COR-L47 (cell line): ENCODE data around the gene TNFAIP1.
"Not testable (repeated sequence)": the region's sequence is repeated elsewhere in the genome, so short reads cannot be mapped to it uniquely, and the experiment has no call there.

Source experiments
- DNase-seq: peaks from one replicate; lab custom pipeline; 2025; lab: John Stamatoyannopoulos, UW

Gene TNFAIP1

DNA sequence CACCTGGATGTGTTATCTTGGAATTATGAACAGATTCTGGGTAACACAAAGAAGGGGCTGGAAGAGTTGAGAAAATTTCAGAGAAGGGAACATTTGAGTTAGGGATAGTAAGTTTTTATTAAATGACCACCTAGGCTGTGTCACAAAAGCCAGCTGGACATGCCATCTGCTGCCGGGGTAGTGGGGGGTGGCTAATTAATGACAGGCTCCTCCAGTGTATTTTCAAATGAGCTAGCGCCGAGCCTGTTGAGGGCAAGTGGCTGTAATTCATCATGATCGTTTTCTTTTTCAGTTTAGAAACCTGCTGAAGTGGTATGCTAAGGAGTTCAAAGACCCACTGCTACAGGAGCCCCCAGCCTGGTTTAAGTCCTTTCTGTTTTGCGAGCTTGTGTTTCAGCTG, 10.3 kb upstream of the TNFAIP1 start:
- no peak for DNase-seq

DNA sequence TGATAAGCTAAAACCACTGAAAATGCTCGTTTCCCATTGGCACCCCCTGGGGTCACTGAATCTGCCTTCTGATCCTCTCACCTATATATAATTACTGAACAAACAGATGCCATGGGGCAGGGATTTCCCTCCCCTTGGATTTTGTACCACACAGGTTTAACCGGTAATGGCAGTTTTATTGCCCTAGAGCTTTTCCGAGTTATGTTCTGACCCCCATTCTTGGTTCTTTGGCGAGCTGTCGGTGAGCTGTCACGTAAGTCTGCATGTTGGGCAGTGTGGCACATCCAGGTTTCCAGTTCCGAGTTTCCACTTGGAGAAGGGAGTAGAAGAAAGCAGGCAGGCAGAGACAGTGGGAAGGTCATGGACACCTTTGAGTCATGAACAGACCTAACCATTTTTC, 9.4 kb upstream of the TNFAIP1 start:
- no peak for DNase-seq

DNA sequence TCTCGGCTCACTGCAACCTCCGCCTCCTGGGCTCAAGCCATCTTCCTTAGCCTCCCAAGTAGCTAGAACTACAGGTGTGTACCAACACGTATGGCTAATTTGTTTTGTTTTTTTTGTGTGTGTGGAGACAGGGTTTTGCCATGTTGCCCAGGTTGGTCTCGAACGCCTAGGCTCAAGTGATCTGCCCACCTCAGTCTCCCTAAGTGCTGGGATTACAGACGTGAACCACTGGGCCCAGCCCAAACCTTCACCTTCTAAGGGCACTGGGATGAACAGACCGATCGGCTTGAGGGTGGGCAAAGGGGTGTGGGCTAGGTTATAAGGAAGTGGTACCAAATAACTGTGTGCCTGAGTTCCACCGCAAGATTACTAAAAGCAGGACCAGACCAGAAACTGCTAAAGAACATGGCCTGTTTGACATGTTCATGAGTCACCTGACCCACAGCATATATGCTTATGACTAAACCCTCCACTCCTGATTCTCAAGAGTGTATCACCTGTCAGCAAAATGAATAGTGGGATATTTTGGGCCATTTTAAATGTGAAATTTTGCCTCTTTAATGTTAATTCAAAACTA, 8.4 kb upstream of the TNFAIP1 start:
- DNase-seq: no peak

DNA sequence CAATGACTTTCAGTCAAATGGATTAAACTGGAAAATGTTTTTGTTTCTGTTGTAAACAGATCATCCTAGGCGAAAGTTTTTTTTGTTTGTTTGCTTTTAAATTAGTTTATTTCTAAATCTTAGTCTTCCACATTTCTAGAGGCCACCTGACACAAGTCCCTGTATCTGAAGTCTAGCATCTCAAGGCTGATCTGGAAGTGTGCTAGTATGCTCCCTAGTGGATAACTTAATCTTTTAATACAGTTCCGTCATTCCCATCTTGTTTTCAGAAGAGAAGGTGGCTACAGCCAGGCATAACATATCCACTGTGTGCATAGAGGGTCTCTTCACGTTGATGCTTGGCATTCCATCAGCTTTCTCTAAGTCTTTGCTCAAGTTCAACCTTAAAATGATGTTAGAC, 7.9 kb upstream of the TNFAIP1 start:
- no peak for DNase-seq

DNA sequence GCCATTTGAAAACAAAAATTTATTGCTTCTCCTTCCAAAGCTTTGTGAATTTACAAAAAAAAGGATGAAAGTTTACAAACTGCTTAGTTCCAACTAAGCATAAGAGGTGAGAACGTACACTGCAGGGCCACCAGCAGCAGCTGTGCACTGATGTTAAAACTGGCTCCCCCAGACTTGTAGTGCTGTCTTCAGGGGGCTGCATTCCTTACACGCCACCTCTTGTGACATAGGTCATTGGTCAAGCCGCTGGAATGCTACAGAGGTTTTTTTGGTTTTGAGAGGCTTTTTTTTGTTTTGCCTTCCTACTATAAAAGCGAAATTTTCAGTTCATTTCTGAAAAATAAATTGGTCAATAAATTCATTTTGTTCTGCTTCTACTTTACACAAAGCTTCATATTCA, 7.2 kb upstream of the TNFAIP1 start:
- DNase-seq: no peak

DNA sequence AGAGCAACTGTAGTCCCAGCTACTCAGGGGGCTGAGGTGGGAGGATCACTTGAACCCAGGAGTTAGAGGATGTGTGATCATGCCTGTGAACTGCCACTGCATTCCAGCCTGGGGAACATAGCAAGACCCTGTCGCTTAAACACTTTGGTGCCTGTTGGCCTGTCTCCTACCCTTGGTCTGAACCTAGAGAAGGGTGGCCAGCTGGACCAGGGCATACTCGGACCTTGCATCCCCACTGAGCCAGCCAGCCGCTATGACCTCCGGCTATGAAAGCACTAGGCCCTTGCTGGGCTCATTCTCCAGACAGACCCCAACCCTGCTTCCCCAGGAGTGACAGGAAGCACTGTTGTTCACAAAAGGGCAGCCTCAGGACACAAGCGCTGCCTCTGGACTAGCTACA, 4.9 kb upstream of the TNFAIP1 start:
- no peak for DNase-seq

DNA sequence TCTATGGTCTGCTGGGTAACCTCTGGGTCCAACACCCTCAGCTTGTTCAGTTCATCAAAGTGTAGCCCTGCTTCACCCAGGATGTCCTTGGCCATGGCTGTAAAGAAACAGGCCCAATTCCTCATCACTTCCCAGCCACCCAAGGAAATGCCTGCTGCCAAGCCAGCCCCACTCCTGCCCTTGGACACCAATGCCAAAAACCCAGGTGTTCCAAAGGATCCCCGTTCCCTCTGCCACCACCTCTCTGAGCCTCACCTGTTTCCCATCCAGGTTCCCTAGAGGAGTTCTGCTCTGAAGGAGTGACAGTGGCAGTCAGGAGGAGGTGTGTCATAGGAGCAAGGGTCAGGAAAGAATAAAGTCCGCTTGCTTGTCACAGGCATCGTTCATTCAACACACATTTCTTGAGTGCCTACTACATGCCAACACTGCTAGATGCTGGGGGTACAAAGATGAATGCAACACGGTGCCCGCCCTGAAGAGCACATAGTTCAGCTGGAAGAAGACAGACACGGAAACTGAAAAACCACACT, 3.6 kb upstream of the TNFAIP1 start:
- DNase-seq: no peak

DNA sequence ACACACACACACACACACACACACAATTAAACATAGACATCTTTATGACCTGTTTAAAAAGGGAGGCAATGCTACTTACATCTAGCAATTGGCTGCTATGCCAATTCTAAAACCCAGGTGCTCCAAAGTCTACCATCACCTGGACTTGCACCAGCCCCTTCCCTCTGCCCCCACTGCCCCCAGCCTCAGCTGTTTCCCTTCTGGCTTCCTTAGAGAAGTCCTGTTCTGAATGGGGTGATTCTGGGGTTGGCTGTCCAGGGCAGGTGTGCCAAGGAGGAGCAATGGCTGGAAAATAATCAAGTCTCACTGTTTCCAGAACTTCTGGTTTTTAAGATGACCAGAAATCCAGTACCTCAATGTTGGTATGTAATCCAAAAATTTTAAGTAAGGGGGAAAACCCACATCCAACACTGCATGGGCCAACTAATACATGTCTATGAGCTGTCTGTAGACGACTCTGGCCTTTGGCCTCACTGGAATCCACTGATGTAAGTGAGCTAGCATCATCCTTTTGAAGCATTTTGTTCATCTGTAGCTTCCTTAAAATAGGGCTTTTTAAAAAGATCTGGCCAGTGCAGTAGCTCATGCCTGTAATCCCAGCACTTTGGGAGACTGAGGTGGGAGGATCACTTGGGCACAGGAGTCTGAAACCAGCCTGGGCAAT, 2.3 kb upstream of the TNFAIP1 start:
- DNase-seq: no peak

DNA sequence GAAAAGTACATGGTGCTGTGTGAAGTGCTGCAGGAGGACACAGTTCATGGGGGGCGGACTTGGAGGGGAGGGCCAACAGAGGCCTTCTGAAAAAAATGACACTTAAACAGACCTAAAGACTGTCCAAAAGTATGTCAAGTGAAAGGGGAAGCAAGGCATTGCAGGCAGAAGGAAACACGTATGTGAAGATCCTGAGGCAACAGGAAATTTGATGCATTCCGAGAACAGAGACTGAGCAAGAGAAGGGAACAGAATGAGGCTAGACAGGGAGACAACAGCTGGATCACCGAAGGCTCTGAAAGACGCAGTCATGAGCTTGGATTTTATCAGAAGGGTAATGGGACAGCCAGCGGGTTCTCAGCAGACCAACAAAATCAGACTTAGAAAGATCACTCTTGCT, 1.4 kb upstream of the TNFAIP1 start:
- no peak for DNase-seq

DNA sequence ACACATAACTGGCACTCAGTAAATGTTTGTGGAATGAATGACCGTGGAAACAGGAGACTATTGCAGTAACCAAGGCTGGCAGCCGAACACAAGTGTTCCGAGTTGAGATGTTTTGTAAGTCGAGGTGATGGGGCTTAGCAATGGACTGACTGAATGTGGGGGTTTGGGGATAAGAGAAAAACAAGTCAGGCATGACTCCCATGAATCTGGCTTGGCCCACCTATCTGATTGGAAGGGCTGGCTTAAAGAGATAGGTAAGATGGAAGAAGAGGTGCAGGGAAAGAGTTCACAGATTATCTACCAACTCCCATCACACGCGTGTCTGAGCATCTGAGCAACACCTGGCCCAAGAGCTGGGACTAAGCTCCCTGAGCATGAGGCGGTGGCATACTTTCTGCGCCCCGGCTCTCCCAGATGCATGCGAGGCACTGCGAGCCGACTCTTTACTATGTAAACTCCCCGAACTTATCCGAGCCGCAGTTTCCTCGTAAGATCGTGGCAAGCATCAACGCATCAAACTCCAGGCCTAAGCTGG, 828 bp upstream of the TNFAIP1 start:
- no peak for DNase-seq

DNA sequence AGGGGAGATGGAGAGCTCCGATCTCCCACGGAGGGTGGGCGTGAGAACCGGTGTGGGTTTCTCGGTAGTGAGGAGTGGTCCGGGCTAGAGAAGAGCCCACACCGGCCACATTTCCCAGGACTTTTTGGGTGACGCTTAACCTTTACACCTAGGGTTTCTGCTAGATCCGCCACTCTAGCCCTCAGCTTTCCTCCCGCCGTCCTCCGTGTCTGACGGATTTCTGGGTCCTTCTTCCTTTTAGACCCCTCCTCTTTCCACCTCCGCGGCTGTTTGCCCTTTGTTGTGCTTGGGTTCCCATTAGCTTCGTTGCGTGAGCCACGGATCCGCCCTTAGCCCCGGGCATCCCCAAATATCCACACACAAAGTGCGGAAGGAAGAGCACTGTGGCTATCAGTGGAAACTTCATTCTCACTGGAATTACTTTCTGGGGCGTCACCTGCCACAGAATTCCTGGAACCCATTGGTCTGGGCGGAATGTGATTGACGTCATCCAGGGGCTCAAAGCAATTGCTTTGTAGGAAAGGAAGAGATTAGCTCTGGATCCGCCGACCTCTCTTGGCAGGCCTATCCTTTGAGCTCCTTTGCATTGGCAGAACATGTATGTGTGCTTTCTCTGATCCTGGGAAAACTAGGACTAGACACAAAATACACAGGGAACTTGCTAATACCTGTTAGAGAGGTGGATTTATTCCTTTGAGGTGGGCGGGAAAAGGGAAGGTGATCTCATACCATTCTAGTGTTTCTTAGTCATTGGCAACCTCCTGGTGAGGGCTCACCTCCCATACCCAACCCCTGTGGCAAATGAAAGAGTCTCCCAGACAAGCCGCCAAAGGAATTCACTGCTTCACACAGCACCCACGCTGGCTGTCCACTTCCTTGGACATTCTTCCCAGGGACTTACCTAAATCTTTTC, 654 bp downstream of the TNFAIP1 start:
- peak; percentile 33 for DNase-seq

DNA sequence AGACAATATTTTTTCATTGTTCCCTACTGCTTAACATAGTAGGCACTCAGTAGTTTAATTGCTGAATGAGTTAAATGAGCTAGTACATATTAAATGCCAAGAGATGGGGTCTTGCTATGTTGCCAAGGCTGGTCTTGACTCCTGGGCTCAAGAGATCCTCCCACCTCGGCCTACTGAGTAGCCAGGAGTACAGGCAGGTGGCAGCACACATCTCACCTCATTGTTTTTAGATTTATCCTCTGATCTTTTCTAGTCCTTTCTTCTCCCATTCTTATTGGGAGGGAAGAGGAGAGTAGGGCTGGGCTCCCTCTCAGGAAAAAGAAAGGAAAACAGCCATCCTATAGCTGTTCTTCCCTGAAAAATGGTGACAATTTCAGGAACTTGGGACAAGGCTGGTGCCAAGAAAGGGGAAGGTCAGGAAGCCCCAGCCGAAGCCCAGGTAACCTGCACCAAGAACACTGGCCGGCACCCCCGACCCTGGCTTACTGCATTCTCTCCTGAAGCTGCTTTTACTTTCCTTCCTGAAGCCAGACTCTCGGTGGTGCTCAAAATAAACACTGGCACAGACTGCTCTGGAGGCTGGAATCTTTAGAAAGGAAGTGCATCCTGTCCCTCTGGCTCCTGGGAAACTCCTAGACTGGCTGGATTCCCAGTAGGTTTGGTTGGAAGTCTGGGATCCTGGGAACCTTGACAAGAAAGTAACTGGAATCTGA, 2.7 kb downstream of the TNFAIP1 start:
- DNase-seq: no peak

DNA sequence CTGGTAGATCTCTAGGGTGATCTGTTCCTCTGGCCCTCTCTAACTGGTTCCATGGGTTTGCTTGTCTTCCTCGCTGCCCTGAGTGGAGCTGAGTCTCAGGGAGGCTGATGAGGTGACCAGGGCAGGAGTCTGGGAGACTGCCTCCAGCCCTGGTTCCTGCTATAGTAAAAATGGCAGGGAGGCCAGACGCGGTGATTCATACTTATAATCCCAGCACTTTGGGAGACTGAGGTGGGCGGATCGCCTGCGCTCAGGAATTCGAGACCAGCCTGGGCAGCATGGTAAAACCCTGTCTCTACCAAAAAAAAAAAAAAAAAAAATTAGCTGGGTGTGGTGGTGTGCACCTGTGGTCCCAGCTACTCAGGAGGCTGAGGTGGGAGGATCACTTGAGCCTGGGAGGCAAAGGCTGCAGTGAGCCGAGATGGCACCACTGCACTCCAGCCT, 3.2 kb downstream of the TNFAIP1 start:
- DNase-seq: not testable (repeated sequence)

DNA sequence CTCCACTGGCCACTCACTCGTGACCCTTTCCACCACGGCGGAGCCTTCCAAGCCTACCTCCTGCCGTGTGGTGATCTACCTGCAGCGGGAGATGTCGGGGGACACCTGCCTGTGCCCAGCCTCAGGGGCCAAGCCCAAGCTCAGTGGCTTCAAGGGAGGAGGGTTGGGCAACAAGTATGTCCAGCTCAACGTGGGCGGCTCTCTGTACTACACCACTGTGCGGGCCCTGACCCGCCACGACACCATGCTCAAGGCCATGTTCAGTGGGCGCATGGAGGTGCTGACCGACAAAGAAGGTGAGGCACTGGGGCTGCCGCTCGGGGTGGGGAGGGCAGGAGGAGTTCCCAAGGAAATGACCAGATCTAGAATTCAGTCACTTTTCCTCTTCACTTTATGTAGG, 3.9 kb downstream of the TNFAIP1 start:
- no peak for DNase-seq

DNA sequence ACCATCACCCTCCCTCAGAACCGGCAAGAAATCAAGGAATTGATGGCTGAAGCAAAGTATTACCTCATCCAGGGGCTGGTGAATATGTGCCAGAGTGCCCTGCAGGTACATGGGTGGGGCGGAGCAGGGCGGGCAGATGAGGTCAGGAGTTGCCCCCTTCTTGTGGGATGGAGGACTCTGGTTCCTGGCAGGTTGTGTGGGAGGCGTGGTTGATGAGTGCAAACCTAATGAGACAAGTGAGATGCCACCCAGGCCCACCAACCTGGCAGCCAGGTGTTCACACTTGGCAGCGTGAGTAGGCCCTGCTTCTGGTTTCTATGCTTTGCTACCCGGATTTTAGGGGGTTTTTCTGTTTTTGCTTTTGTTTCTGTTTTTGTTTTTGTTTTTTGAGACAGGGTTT, 4.8 kb downstream of the TNFAIP1 start:
- DNase-seq: no peak

DNA sequence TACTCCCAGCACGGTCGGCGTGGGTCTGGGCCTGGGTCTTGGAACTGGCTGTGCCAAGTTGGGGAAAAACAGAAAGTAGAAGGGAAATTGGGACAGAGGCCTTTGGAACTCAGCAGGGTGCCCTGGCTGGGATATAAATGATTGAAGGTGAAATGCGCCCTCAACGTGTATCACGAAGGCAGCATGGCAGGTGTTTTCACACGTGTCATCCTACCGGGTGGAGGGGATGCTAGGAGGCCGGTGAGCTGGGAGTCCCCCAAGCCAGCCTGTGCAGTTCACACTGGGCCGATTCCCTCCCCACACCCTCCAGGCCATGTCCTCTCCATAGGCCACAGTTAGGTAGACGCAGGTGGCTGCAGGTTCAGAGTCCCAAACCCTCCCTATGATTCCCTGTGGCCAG, 6.0 kb downstream of the TNFAIP1 start:
- no peak for DNase-seq

DNA sequence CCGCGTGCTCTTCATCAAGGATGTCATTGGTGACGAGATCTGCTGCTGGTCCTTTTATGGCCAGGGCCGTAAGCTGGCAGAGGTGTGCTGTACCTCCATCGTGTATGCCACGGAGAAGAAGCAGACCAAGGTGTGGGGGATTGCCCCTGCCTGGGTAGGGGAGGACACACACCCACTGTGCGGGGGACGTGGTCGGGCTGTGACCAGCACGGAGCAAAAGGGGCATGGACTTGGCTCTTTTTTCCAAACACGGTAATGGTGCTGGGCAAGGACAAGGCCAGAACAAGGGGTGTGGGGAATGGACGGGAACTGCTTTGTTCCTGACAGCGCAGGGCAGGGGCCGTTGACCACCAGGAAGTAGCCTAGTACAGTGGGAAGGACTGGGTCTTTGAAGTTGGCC, 6.8 kb downstream of the TNFAIP1 start:
- DNase-seq: no peak

DNA sequence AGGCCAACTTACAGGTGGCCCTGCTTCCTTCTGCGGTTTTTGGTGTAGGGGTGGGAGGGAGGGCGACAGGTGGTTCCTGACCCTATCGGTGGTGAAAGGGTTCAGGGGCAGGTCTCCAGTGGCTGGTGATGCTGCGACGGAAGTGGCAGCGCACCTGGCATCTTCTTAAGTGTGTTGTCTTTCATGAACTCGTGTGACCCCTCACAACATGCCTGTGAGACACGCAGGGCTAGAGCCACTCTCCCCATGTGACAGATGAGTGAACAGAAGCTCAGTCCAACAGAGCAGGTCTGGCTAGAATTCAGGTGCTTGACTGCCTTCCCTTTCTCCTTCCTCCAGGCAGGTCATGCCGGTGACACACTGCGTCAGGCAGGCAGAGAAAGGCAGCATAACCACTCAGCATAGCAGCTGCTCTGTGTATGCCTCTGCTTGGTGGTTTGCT, 8.0 kb downstream of the TNFAIP1 start:
- DNase-seq: no peak

DNA sequence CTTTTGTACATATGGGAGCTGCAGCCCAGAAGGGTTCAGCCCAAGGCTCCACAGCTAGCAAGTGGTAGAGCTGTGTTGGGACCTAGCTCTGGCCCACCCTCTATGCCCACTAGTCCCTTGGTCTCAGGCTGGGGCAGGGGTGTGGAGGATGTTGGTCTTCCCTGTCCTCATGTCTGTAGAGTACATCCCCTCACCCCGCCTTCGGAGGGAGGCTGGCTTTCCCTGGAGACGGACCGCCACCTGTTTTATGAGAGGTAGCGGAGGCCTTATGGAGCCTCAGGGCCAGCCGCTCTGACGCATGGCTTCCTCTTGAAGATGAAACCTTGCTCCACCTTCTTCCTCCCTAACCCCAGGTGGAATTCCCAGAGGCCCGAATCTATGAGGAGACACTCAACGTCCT, 8.4 kb downstream of the TNFAIP1 start:
- no peak for DNase-seq

DNA sequence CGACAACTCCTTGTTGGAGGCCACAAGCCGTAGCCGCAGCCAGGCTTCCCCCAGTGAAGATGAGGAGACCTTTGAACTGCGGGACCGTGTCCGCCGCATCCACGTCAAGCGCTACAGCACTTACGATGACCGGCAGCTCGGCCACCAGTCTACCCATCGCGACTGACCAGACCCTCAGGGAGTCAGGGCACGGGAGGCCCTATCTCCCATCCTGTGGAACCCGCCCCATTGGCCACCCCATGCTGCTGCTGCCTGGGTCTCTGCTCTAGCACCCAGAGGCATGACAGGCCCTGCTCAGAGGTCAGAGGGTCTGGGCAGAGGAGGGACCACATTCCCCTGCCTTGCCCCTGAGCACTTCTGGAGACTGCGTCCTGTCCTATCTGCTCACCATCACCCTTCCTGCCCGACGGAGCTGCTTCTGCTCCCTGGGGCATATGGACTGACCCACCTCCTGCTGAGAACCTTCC, 8.9 kb downstream of the TNFAIP1 start:
- DNase-seq: no peak

DNA sequence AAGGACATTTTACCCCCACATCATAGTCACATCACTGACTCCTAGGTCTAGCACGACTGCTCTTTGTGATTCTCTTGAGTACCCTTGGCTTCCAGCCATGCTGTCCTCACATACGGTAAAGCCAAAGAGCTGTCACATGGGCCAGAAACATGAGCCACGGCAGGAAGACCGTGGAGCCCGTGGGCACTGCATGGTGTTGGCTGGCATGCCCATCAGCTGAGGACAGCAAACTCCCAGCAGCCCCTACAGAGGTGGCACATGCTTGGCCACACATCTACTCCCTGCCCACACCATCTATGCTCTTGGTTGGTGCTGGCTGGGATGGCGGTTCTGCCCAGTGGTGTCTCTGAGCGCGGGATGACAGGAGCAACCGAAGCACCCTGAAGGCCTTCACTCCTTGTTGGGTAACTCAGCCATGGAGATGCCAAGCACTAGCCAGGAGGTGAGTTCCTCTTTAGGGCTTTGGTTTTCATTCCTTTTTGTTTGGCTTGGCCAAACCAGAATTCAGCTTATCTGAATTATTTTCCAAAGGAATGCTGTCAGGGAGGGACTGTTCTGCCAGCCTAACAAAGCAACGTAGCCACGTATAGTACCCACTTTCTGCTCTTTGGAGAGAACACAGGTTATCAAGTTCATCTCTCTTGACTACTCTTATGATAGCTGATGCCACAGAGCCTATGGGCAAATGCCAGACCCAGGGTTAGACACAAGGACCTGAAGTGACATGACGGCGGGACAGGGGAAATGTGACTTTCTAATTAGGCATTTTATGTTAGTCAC, 10.0 kb downstream of the TNFAIP1 start:
- no peak for DNase-seq
